Heart left ventricle (tissue), 16 donors: Measurements from ENCODE around the gene MICAL3. TPM values are rescaled to one million over a fixed set of nuclear protein-coding genes. Genes with fewer than 3 reads are reported as not detected.
A peak's percentile ranks its signal among the peaks of the same experiment; 100 is the strongest.

ENCODE experiments used
- ATAC-seq, 4 donors: fragments of 200-7000 bp; cut with Tn5 transposase; one replicate each; pipeline ENCODE4 v1.9.1; 2020 to 2022; ENCODE audit warnings: moderate library complexity in 4 of 4, mild to moderate bottlenecking in 3 of 4, moderate number of reproducible peaks in 1 of 4
- DNase-seq, 5 donors: peaks; one replicate each; pipeline ENCODE4 v3.0.0-alpha.2; 2020
- H3K27ac ChIP-seq, 12 donors: fragments of 200-600 bp; sonication (generic) in 4 of 12; one replicate each; pipeline versions ENCODE4 v1.5.0 to v1.8.0; 2016 to 2022; ENCODE audit warnings: mild to moderate bottlenecking in 2 of 12
- H3K27me3 ChIP-seq, 9 donors: fragments of 200-600 bp; sonication (generic) in 2 of 9; one replicate each; pipeline versions ENCODE4 v1.5.1 to v1.8.0; 2016 to 2022; ENCODE audit warnings: mild to moderate bottlenecking in 3 of 9
- H3K36me3 ChIP-seq, 9 donors: fragments of 200-600 bp; sonication (generic) in 2 of 9; one replicate each; pipeline versions ENCODE4 v1.5.0 to v1.8.0; 2018 to 2022; ENCODE audit warnings: mild to moderate bottlenecking in 2 of 9
- H3K4me1 ChIP-seq, 12 donors: fragments of 200-600 bp; sonication (generic) in 4 of 12; one replicate each; pipeline versions ENCODE4 v1.5.0 to v1.8.0; 2016 to 2022; ENCODE audit warnings: mild to moderate bottlenecking in 3 of 12
- H3K4me3 ChIP-seq, 12 donors: fragments of 200-600 bp; sonication (generic) in 4 of 12; one replicate each; pipeline versions ENCODE4 v1.5.0 to v1.8.0; 2017 to 2022; ENCODE audit warnings: mild to moderate bottlenecking in 9 of 12, moderate library complexity in 4 of 12
- H3K9me3 ChIP-seq, 12 donors: fragments of 200-600 bp; sonication (generic) in 4 of 12; one replicate each; pipeline versions ENCODE4 v1.5.0 to v1.8.0; 2016 to 2022; ENCODE audit warnings: mild to moderate bottlenecking in 1 of 12
- POLR2A ChIP-seq, 2 donors: fragments of 450-650 bp; IDR thresholded peaks; one replicate each; pipeline ENCODE4 v1.6.1; 2017; ENCODE audit warnings: antibody characterized with exemption in 2 of 2, mild to moderate bottlenecking in 2 of 2, moderate library complexity in 2 of 2
- WGBS, 4 donors: extraction: QIAGEN DNeasy Blood & Tissue Kit in 2 of 4; methylation state at CpG; one replicate each; pipeline versions ENCODE4 v1.1.5 to v1.1.7; 2013 to 2018; 5-methylcytosine and 5-hydroxymethylcytosine counted together
- intact Hi-C, 10 donors: fragments of 100-400 bp; cut with DNase I; formaldehyde crosslinking; loops; one replicate each; pipeline versions ENCODE4 v1.11.1 to v1.14.2; 2022
- polyA plus RNA-seq, 2 donors: library from polyadenylated mRNA; stranded (reverse); fragments of 200-250 nt; gene quantifications; one replicate each; pipeline ENCODE4 v1.2.3, GENCODE V29; 2013
- total RNA-seq, 9 donors: library from RNA; depleted of rRNA in 2 of 9; stranded (reverse); fragments of >200 nt in 2 of 9; fragmentation: NEBNext Ultra II Directional in 3 of 9; extraction: Animal tissue kit (Norgen Biotek cat#: 25700) in 3 of 9; gene quantifications; one replicate each; pipeline versions ENCODE4 v1.1.0 to v1.2.4, GENCODE V29; 2016 to 2023
- TF ChIP-seq, protein P1 (sequence below), 12 donors: fragments of 200-600 bp; sonication (generic) in 4 of 12; IDR thresholded peaks; one replicate each; pipeline versions ENCODE4 v1.5.0 to v1.8.0; 2018 to 2022; ENCODE audit warnings: antibody characterized with exemption in 12 of 12, mild to moderate bottlenecking in 5 of 12
- donor health status: ischemic (EF 13 %, LVEDD 7.1; RV severe dilation, severe dysfunction).
- donor health status: healthy with polysubstance abuse.
- donor health status: DM: no; HTN: yes; CAD: no.
- donor health status: DM: no; HTN: no; CAD: no.
- donor health status: ischemic (EF 25% LVEDD 6.9; RV normal size, moderate dysfunction).
- donor health status: ischemic (EF 25% LVEDD 5.7; RV mildly dilated, moderate dysfunction).
- donor health status: healthy.
- donor health status: DM: yes; HTN: yes; CAD: no.
- donor health status: ischemic (EF 35%, LVEDD 5.7; RV mildly dilated, moderate dysfunction).
- donor health status: nonischemic (EF 11% LVEDD 7.7; RV severe dilation, severe dysfunction).
- donor health status: DM: yes; HTN: yes; CAD: no.
- donor health status: PGD.
- donor health status: ischemic (EF 29% LVEDD 5.4; RV normal size, mild dysfunction).
- donor health status: nonischemic (EF 23%, LVEDD 6.1; RV moderate dilation, normal function).

Gene MICAL3
- total and polyA plus RNA-seq, 11 donors = 41.3 to 125 (median 83.3) TPM

DNA sequence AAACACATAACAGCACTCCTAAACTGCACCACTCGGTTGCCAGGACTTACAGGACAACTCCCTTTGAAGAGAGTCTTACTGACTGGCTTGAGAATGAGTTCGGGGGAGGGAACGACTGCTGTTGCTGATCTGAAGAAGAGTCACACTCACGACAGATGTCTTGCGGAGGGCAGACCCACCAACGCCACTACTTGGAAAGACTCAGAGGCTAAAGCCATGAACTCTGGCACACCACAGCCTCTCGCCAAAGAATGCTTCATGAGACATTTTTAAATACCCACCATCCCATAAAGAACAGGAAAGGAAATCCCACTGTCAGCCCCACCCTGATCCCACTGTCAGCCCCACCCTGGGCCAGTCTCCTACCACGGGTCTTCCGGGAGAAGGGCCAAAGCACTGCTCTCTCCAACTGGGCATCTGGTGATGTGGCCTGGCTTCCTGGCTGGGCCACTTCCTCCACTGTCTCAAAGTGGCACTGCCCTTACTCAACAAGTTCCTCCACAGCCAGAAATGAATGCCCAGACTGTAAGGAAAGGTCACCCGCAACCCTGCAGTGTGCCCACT lies 73.6 kb downstream of the MICAL3 start:
- H3K4me1 ChIP-seq = peaks cover 2 to 90% (median 46%) of the 10 kb centered on the region in 12 donors
- no peaks in the 10 kb centered on the region for H3K9me3 ChIP-seq
- H3K36me3 ChIP-seq = no peaks in the 10 kb centered on the region
- no peak for TF ChIP-seq POLR2A (IDR thresholded peaks at IDR 0.05)
- TF ChIP-seq, protein P1, sequence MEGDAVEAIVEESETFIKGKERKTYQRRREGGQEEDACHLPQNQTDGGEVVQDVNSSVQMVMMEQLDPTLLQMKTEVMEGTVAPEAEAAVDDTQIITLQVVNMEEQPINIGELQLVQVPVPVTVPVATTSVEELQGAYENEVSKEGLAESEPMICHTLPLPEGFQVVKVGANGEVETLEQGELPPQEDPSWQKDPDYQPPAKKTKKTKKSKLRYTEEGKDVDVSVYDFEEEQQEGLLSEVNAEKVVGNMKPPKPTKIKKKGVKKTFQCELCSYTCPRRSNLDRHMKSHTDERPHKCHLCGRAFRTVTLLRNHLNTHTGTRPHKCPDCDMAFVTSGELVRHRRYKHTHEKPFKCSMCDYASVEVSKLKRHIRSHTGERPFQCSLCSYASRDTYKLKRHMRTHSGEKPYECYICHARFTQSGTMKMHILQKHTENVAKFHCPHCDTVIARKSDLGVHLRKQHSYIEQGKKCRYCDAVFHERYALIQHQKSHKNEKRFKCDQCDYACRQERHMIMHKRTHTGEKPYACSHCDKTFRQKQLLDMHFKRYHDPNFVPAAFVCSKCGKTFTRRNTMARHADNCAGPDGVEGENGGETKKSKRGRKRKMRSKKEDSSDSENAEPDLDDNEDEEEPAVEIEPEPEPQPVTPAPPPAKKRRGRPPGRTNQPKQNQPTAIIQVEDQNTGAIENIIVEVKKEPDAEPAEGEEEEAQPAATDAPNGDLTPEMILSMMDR (IDR thresholded peaks at IDR 0.05) = no peak
- ATAC-seq (peak; percentile 72 to 78 (median 74)), DNase-seq (peak in 4 of 5 donors; percentile 61 to 85 (median 68))
- 45 to 57% (median 52%) methylated on average over 10 of the region's 10 CpGs for WGBS, 4 donors
- no peaks in the 10 kb centered on the region for H3K27me3 ChIP-seq
- intact Hi-C loops = loop anchor here in 2 of 10 donors (2.0 to 5.0 kb wide), 3 partner anchors 38 to 117 kb away; no protein-coding TSS in a partner anchor
- peak overlapping the region; percentile 59 to 95 (median 79) for H3K27ac ChIP-seq
- H3K4me3 ChIP-seq = no peak overlapping the region

DNA sequence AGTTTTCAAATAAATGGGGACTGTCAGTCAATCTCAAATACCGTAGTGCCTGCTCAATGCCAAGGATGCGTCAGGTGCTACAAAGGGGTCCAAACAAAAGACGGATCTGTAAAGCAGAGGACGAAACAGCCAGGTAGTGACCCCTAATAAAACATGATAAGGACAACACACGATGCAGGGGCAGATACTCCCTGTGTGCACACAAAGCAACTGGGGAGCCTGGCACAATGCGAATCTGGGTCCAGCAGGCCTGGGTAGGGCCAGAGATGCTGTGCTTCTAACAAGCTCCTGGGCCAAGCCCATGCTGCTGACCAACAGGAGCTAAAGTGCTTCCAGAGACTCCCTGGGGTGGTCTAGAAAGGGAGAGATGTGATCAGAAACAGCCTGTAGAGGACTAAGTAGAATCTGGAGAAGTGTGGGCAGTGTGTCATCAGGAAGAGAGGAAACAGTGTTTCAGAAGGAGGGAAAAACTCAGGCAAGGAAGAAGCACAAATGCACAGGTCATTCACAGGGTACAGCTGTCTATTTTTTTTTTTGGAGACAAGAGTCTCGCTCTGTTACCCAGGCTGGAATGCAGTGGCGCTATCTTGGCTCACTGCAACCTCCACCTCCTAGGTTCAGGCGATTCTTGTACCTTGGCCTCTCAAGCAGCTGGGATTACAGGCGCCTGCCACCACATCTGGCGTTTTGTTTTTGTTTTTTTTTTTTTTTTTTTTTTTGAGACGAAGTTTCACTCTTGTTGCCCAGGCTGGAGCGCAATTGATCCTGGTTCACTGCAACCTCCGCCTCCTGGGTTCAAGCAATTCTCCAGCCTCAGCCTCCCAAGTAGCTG lies 74.5 kb downstream of the MICAL3 start:
- WGBS, 4 donors = 82 to 89% (median 84%) methylated on average over 14 of the region's 14 CpGs
- ATAC-seq (no peak), DNase-seq (no peak)
- Histone ChIP-seq H3K27me3 (no peaks in the 10 kb centered on the region), H3K27ac (peak overlapping the region in 11 of 12 donors; percentile 59 to 95 (median 79)), H3K36me3 (no peaks in the 10 kb centered on the region), H3K4me3 (no peak overlapping the region), H3K4me1 (peaks cover 9 to 90% (median 49%) of the 10 kb centered on the region in 12 donors), H3K9me3 (no peaks in the 10 kb centered on the region)
- TF ChIP-seq POLR2A (IDR thresholded peaks at IDR 0.05) = no peak
- TF ChIP-seq, protein P1 (IDR thresholded peaks at IDR 0.05) = no peak
- intact Hi-C loops = loop anchor here in 3 of 10 donors (2.0 to 10.0 kb wide), 4 partner anchors 38 to 117 kb away; no protein-coding TSS in a partner anchor

DNA sequence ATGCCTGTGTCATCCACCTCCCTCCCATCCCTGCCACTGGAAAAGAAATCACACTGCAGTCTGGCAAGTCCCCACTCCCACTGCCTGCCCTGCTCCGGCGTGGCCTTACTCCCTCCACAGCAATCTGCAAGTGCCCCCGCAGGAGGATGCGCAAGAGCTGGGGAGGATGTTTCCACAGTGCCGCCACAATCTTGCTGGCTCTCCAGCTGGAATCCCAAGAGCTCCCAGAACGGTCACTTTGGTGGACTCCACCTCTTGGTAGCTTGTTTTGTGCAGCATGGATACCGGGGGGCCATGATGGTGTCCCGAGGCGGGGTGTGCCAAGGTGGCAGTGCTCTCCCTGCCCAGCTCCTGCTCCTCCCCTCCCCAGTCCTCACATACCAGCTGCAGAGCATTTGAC lies 76.3 kb downstream of the MICAL3 start:
- H3K27me3 ChIP-seq = no peaks in the 10 kb centered on the region
- peaks cover 9 to 100% (median 67%) of the 10 kb centered on the region in 12 donors for H3K4me1 ChIP-seq
- intact Hi-C loops = loop anchor here in 1 of 10 donors (5.0 to 10.0 kb wide), 2 partner anchors 36 to 57 kb away; no protein-coding TSS in a partner anchor
- peak overlapping the region in 4 of 12 donors; percentile 2 to 85 (median 81) for H3K27ac ChIP-seq
- H3K9me3 ChIP-seq = no peaks in the 10 kb centered on the region
- ATAC-seq (no peak), DNase-seq (no peak)
- no peak overlapping the region for H3K4me3 ChIP-seq
- TF ChIP-seq POLR2A (IDR thresholded peaks at IDR 0.05) = no peak
- TF ChIP-seq, protein P1 (IDR thresholded peaks at IDR 0.05) = no peak
- no peaks in the 10 kb centered on the region for H3K36me3 ChIP-seq
- 78 to 91% (median 83%) methylated on average over 7 to 9 of the region's 9 CpGs for WGBS, 4 donors
